Right kidney (tissue), 1 donor: Measurements from ENCODE around the gene TPST2.
A peak's percentile ranks its signal among the peaks of the same experiment; 100 is the strongest.

Experiments
- DNase-seq: peaks from one replicate; pipeline ENCODE4 v3.0.0-alpha.2; 2016

TPST2 gene

GRCh38 chr22:26580240-26580962 is 9.5 kb downstream of the TPST2 start:
- no peak for DNase-seq

DNA sequence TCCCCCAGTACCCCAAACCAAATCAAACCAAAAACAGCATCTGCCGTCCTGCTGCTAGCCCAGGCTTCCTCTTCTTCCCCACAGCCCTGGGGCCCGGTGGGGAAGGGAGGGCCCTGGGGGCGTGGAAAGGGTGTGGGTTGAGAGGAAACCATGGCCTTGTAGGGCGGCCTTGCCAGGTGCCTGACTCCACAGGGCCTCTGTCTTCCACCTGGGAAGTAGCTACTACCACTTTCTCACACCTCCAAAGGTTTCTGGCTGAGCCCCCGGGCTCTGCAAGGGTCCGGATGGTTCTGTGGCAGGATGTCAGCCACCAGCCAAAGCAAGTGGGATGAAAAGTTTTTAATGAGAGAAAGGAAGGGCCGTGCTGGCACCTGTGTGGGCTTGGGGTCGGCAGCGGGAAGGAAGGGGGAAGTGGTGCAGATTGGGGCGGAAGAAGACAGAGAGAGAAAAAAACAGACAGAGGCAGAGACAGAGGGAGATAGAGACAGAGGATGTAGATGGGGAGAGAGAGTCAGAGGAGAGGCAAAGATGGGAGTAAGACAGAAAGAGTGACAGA is 10.5 kb downstream of the TPST2 start:
- no peak for DNase-seq

GRCh38 chr22:26577081-26577480 is 12.9 kb downstream of the TPST2 start:
- DNase-seq, result no peak

DNA sequence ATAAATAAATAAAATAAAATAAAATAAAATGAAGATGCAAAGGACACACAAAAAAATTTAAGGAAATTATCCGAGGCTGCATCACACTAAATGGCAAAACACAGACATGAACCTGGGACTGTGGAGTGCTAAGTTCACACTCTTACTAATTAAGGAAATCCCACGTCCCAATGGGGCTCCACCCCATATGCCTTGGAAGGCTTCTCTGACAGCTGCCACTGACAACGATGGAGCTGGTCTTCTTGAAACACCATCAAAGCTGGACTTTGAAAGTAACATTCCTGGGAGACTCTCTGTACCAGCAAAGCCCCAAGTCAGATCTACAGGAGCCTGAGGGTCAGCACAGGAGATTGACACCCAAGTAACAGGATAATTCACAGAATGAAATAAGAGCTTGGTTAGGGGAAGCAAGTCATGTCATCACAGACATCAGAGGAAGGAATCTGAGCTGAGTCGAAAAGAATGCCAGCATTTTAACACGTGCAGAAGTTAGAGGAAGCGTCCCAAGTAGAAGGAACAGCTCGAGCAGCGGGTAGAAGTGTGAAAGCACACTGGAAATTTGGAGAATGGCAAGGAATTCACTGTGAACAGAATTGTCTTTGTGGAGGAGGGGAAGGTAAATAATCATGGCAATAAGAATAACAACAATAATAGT is 13.8 kb downstream of the TPST2 start:
- DNase-seq, result no peak

- DNase-seq, result no peak
These were observed 15.8 kb downstream of the TPST2 start for GRCh38 chr22:26574001-26574723.

DNA sequence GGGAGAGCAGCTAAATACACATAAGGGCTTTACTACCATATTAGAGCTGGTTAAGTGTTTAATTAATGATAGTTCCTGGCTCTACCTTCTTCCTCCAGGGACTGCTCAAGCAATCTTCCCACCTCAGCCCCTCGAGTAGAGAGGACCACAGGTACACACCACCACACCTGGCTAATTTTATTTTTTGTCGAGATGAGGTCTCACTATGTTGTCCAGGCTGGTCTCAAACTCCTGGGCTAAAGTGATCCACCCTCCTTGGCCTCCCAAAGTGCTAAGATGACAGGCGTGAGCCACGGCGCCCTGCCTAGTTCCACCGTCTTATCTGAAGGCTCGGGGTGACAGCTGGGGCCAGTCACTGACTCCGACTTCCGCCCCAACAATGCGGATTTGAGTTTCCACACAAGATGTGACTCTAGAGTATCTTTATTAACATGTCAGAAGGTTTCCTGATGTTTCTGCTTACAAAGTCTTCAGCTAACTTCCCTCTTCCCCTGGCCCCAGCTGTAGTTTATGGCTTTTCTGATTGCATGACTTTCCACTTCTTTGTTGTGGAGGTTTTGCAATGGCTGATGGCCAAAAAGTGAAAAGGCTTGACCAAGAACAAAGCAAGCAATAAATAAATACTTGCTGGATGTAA is 16.8 kb downstream of the TPST2 start:
- no peak for DNase-seq

- DNase-seq, result no peak
These were observed 18.9 kb downstream of the TPST2 start for GRCh38 chr22:26570864-26571525.

- DNase-seq, result no peak
These were observed 19.8 kb downstream of the TPST2 start for GRCh38 chr22:26570115-26570514.

DNA sequence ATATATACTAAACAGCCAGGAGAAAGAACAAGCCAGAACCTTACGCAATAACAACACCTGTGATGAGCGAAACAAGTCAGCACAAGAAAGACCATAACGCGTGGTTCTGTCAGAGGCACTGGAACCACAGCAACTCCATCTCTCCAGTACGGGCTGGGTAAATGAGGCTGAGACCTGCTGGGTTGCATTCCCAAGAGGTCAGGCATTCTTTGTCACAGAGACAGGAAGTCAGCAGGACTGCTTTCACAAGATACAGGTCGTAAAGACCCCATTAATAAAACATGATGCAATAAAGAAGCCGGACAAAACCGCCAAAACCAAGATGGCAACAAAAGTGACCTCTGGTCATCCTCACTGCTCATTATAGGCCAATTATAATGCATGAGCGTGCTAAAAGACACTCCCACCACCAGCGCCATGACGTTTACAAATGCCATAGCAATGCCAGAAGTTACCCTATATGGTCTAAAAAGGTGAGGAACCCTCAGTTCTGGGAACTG is 21.7 kb downstream of the TPST2 start:
- DNase-seq, result peak; percentile 41

DNA sequence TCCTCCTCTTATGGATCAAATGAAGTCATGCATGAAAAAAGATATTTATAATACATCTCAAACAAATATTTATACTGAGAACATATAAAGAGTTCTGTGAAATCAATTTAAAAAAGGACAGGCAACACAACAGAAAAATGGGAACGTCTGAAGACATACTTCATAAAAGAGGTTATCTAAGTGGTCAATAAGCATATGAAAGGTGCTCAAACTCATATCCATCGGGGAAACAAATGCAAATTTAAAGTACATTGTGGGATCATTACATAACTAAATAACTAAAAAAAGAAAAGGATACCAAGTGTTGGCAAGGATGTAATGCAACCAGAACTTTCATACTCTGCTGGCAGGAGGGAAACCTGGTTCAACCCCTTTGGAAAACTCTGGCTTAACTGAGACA is 22.3 kb downstream of the TPST2 start:
- no peak for DNase-seq

DNA sequence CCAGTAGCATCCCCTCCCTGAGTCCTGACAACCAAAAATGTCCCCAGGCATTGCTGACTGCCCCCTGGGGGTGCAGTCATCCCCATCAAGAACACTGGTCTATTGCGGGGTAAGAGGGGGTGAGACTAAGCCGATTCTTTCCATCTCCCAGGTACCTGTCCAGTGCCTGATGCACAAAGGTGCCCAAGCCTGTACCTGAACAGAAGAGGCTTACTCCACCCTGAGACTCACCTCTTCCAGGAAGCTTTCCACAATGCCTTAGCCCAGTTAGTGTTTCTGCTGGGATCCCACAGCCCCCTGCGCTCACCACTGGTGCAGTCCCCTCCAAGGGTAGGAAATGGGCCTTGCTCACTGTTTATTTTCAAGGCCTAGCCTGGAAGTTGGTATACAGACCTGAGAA is 22.9 kb downstream of the TPST2 start:
- DNase-seq, result no peak

- DNase-seq, result no peak
These were observed 24.0 kb downstream of the TPST2 start for GRCh38 chr22:26565889-26566288.

GRCh38 chr22:26565181-26565580 is 24.8 kb downstream of the TPST2 start:
- DNase-seq, result no peak

DNA sequence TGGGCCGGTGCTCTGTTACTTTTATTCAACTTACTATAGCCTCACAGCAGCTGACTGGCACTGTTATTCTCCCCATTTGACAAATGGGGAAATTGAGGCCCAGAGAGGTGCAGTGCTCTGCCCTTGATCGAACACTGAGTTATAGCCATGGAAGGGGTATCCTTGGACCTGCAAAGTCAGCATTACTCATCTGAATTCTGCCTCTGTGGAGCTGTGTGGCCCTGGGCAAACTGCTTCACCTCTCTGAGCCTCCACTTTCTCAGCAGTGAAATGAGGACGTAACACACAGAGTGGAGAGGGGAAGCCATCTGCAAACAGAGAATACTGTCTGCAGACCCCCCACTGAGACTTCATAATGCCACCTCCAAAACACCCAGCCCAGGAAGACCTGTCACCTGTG is 25.3 kb downstream of the TPST2 start:
- no peak for DNase-seq

DNA sequence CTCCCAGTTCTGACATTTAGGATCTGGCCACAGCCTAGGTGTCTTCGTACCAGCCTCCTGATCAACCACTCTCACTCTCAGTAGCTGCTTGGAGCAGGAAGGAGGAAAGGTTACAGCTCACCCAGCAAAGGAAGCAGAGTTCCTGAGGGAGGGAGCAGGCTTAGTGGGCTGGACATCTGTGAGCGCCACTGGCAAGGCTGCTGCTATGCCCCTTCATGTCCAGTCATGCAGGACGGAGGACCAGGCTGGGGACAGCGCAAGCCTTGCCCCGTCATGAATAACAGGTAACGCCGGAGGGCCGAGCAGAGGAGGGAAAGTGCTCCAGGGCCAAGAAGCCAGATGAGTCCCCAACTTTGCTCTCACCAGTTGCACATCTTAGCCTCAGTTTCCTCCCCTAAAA is 25.8 kb downstream of the TPST2 start:
- no peak for DNase-seq

GRCh38 chr22:26563022-26563421 is 26.9 kb downstream of the TPST2 start:
- no peak for DNase-seq

GRCh38 chr22:26561756-26562417 is 28.0 kb downstream of the TPST2 start:
- no peak for DNase-seq

DNA sequence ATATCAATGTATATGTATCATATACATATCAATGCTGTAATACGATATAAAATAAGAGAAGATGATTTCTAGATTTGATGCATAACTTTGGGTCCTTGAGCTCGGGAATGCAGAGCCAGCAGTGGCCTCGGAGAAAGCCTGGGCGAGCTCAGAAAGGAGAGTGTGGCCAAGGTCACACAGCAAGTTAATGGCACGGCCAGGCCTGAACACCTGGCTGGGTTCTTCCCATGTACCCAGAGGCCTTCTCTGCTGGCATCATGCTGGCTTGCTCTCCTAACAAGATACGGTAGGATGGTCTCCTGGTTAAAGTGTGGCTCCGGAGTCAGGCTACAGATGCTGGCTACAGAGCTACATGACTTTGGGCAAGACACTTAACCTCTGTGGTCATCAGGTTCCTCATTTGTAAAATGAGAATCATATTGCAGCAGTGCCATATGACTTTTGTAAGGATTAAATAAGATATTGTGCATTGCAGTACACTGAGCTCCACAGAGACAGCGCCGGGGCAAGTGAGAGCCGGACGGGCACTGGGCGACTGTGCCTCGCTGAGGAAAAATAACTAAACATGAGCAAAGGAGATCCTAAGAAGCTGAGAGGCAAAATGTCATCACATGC is 29.9 kb downstream of the TPST2 start:
- no peak for DNase-seq

DNA sequence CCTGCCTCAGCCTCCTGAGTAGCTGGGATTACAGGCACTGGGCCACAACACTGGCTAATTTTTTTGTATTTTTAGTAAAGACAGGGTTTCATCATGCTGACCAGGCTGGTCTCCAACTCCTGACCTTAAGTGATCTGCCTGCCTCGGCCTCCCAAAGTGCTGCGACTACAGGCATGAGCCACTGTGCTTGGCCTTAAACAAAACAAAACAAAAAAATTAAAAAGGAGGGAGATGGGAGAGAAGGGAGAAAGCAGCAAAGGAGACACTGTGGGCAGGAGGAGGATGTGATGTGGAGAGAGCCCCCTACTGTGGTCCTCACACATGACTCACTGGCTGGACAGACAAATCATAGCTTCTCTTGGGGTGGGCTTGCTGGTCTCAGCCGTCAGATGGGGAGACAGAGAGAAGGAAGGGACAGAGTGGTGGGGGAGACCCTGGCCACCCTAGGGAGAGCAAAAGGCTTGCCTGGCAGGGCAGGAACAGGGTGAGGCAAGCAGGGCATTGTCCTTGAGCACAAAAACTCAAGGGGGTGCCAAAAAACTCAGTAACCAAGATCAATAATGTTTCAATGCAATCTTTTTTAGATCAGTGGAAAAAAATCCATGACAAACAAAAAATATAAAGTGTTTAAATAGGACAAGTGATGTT is 31.6 kb downstream of the TPST2 start:
- DNase-seq, result no peak

GRCh38 chr22:26556904-26557303 is 33.0 kb downstream of the TPST2 start:
- no peak for DNase-seq
